G401 (cell line): ENCODE measurements around the gene GLOD4. TPM values are rescaled to one million over a fixed set of nuclear protein-coding genes. Genes with fewer than 3 reads are reported as not detected.
A peak's percentile ranks its signal among the peaks of the same experiment; 100 is the strongest.
"Not testable (repeated sequence)": the region's sequence is repeated elsewhere in the genome, so short reads cannot be mapped to it uniquely, and the experiment has no call there.

Experiments used
- DNase-seq: peaks from one replicate; pipeline ENCODE4 v3.0.0-alpha.2; 2015; ENCODE audit warnings: low spot score
- in situ Hi-C: cut with HindIII; loops from 2 replicates; pipeline ENCODE4 v1.10.0; 2016; ENCODE audit warnings: low sequenced_read_pairs, mixed read lengths
- total RNA-seq: library from RNA; depleted of rRNA; stranded (reverse); fragments of >200 nt; shearing (Covaris generic); gene quantifications from 2 replicates; pipeline ENCODE4 v1.2.3, GENCODE V29; 2014

GLOD4 gene
- total RNA-seq, 1 experiment from 2014 or later: 182 TPM

DNA sequence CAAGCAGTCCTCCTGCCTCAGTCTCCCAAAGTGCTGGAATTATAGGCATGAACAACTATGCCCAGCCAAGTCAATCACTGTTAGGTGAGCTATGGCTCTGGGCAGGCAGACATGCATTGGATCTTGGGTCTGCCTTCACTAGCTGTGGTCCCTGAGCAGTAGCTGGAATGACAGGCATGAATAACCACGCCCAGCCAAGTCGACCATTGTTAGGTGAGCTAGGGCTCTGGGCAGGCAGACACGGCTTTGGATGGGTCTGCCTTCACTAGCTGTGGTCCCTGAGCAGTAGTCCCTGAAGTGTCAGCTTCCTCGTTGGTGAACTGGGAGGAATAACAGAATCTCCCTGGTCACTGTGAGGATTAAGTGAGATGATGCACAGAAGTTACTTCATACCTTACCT, 6.5 kb upstream of the GLOD4 start:
- in situ Hi-C loops: no loop called here

DNA sequence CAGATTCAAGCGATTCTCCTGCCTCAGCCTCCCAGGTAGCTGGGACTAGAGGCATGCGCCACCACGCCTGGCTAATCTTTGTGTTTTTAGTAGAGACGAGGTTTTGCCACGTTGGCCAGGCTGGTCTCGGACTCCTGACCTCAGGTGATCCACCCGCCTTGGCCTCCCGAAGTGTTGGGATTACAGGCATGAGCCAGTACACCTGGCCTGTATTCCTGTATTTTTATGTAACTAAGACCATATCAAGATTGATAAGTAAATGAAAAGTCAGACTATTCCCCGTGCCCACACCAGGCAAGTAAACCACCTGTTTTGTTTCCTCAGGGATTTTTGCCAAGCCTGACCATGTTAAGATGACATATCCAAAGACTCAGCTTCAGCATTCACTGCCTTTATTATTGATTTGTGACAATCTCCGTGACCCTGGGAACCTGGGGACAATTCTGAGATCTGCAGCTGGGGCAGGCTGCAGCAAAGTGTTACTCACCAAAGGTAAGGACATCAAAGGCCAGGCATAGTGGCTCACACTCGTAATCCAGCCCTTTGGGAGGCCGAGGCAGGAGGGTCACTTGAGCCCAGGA, 5.7 kb upstream of the GLOD4 start:
- no peak for DNase-seq
- in situ Hi-C loops: no loop called here

More for the DNA sequence above, 6.5 kb upstream of the GLOD4 start:
- DNase-seq: no peak

DNA sequence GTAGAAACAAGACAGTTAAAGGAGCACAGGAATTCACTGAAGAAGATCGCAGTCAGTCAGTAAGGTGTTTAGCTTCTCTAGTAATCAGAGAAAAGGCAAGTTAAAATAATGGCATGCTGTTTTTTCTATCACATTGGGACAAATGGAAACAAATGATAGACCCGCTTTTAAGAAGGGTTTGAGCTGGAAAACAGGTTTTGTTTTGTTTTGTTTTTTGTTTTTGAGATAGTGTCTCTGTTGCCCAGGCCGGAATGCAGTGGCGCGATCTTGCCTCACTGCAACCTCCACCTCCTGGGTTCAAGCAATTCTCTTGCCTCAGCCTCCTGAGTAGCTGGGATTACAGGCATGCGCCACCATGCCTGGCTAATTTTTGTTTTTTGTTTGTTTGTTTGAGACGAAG, 3.8 kb upstream of the GLOD4 start:
- in situ Hi-C loops, DNase-seq: not testable (repeated sequence)

DNA sequence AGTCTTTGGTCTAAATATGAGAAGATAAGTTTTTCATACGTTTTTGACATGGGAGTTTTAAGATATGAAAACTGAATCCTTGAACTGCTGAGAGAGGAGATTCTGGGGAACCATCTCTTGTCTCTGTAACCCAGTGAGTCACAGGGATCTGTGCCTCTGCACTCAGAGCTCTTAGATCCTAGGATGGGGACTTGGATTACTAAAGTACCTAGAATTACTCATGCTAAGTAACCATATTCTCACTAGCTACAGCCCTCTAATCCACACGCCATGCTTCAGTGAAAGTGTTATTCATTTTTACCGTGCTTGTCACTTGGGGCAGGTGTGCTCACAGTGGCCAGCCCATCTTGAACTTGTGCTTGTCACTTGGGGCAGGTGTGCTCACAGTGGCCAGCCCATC, 2.1 kb upstream of the GLOD4 start:
- no peak for DNase-seq
- in situ Hi-C loops: no loop called here

DNA sequence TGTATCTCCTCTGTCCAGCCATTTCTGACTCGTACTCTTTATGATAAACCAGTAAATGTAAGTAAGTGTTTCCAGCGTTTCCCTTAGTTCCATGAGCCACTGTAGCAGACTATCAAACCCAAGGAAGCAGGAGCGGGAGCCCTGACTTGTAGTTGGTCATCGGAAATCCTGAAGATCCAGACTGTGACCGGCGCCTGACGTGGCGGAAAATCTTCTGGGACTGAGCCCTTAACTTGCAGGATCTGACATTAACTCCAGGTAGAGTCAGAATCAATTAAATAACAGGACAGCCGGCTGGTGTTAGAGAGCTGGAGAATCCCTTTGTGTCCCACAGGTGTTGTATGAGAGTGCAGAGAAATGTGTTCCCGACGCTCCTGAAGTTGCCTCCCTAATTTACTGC, 4.0 kb downstream of the GLOD4 start:
- in situ Hi-C loops: no loop called here
- no peak for DNase-seq

DNA sequence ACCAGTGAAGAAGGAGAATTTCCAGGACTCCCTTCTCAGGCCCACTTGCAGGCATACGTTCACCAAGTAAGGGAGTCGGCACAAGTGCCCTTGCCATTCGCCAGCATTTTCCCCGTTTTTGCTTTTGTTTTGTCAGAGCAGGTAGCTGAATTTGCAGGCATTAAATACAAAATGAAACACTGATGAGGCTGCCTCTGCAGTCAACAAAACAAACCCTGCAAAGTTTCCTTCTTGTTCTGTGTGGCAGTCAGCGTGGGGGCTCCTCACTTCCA, 7.8 kb downstream of the GLOD4 start:
- no peak for DNase-seq
- in situ Hi-C loops: loop anchor here (25.0 kb wide), 1 partner anchor 213 kb away; the partner anchor contains the start of genes NXN and TIMM22

DNA sequence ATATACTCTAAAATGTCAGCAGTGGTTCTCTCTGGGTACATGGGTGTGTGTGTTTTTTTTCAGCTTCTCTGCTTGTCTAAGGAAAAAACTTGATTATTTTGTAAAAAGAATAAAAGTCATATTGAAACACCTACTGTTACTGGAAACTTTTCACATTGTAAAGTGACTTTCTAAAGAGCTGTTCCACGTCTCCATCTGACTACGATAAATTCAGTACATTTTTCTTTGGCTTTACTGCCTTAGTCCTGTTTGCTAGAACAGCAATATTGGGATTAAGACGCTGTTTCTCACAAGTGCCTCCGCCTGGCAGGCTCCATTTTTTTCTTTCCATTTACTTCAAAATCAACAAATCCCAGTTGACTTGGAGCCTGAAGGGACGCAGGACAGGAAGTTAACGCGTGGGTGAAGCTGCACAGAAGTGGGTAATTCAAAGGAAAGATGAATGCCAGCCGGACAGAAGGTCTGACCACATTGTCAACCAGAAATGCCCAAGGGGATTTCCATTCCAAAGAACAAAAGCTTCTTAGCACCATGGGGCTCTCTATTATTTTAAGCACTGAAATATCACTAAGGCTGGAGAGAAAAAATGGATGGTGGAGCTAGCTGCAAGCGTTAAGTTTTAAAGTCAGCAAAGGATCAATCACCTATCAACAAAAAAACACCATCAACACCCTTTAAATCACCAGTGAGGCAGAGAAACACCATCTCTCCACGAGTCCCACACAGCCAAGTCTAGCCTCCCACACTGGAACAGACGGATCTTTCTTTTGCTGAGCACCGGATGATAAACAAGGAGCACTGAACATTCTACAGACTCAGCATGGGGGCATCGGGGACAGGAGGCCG, 8.4 kb downstream of the GLOD4 start:
- in situ Hi-C loops: loop anchor here (25.0 kb wide), 1 partner anchor 214 kb away; the partner anchor contains the start of genes NXN and TIMM22

DNA sequence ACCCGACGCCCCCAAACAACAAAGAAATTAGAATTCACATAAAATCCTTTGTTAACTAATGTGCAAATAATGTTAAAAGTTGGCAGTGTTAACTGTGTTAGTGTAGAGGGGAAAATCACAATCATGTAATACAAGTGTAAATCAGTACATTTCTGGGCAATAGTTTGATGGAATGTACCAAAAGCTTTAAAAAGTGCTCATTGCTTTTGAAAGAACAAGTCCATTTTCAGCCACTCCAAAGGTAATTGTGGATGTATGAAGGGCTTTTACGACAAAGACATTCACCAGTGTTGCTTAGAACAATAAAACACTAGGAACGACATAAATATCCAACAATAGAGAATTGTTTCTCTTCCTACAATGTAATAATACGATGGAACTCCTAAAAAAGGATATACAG, 9.1 kb downstream of the GLOD4 start:
- no peak for DNase-seq
- in situ Hi-C loops: loop anchor here (25.0 kb wide), 1 partner anchor 214 kb away; the partner anchor contains the start of genes NXN and TIMM22

More for the DNA sequence above, 8.4 kb downstream of the GLOD4 start:
- DNase-seq: no peak

DNA sequence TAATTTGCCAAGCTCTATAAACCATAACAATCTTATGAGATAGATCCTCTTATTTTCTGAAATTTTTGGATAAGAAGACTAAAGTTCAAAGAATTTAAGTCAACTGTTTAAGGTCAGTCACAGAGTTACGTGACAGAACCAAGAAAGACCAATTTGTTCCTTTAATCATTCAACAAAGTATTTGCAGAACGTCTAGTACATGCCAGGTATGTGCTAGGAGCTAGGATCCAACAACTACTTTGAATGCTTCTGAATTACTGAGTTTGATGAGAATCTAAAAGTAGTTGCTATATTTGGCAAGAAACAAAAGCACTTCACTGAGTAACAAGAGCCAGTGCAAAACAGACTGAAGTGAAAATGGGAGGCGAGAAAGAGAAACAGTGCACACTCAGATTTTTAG, 15.0 kb downstream of the GLOD4 start:
- no peak for DNase-seq
- in situ Hi-C loops: loop anchor here (25.0 kb wide), 1 partner anchor 220 kb away; the partner anchor contains the start of genes NXN and TIMM22

DNA sequence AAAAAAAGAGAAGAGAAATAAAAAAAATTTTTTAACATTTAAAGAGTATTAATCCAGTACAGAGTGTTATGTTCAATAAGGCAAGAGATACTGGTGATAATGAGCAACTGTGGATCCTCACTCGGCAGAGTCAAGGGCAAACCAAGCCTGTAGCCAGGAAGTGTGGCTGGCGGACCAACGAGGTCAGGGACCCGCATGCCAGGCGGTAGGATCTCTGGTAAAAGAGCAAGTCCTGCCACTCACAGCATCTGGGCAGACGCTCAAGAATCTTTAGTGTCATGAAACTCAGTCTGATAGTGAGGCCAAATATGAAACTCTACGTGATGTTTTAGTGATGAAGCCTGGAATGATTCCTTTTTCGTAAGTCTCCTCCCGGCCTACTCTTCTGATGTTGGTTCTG, 21.7 kb downstream of the GLOD4 start:
- in situ Hi-C loops: loop anchor here (25.0 kb wide), 1 partner anchor 227 kb away; the partner anchor contains the start of genes NXN and TIMM22
- no peak for DNase-seq

DNA sequence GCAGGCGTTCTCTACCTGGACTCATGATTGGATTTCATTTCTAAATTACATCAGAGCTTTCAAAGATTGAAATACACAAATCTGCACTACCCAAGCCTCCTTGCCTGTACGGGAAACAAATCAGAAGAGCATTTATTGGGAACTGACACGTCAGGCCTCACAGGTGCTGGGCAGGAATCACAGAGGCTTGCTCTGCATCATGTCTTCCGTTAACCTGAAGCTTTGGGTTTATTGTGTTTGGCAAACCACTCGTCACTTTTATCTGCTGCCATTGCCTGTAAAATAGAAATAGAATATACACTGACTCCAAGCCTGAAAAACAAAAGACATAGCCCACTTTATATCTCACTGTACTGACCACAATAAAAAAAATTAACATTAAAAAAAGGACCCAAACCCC, 22.1 kb downstream of the GLOD4 start:
- in situ Hi-C loops: loop anchor here (25.0 kb wide), 1 partner anchor 227 kb away; the partner anchor contains the start of genes NXN and TIMM22
- DNase-seq: no peak

DNA sequence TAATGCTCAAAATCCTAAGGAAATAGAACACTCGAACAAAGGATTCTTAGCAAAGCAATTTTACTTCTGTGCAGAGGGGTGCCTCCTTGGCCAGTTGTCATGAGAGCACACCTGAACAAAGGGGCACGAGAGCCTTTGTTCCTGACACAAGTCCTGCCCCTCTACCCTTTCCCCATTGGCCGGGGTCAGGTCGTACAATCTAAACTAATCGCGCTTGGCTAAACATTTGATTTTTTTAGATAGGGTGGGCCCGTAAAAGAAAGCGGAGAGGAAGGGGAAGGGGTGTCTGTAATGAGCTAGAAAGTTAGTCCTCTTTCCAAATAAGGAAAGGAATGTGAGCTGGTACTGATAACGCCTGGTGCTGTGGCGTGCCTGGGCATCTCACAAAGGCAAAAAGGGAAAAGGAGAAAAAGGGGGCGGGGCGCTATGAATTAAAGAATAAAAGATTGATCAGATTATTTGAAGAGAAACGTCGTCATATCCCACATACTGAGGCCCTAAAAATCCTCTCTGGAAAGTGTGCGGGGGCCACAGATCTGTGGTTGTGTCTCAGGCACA, 26.0 kb downstream of the GLOD4 start:
- in situ Hi-C loops: loop anchor here (25.0 kb wide), 1 partner anchor 231 kb away; the partner anchor contains the start of genes NXN and TIMM22
- not testable (repeated sequence) for DNase-seq

DNA sequence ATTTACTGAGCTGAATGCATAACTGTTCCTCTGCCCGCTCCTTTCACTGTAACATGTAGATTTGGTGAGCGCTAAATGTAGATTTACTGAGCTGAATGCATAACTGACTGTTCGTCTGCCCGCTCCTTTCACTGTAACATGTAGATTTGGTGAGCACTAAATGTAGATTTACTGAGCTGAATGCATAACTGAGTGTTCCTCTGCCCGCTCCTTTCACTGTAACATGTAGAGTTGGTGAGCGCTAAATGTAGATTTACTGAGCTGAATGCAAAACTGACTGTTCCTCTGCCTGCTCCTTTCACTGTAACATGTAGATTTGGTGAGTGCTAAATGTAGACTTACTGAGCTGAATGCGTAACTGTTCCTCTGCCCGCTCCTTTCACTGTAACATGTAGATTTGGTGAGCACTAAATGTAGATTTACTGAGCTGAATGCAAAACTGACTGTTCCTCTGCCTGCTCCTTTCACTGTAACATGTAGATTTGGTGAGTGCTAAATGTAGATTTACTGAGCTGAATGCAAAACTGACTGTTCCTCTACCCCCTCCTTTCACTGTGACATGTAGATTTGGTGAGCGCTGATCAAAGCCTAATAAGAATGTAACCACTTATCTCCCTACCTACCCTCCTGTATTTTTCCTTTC, 26.6 kb downstream of the GLOD4 start:
- not testable (repeated sequence) for DNase-seq
- in situ Hi-C loops: loop anchor here (25.0 kb wide), 1 partner anchor 232 kb away; the partner anchor contains the start of genes NXN and TIMM22

DNA sequence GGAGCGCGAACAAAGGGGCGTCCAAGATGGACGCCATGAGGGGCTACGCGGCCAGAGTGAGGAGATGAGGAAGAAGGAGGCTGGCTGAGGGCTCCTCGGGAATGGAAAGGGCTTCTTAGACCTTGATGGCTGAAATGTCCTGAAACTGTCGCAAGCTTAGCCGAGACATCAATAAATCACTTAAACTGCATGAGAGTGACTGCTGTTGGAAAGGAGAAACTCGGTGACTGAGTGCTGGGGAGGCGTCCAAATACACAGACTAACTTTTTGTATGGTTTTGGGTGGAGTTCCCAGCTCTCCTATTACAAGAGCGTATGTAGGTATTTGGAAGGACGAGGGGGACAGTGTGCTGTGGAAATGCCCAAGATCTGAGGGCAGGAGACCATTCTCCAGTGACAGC, 28.7 kb downstream of the GLOD4 start:
- in situ Hi-C loops: loop anchor here (25.0 kb wide), 1 partner anchor 234 kb away; the partner anchor contains the start of genes NXN and TIMM22

DNA sequence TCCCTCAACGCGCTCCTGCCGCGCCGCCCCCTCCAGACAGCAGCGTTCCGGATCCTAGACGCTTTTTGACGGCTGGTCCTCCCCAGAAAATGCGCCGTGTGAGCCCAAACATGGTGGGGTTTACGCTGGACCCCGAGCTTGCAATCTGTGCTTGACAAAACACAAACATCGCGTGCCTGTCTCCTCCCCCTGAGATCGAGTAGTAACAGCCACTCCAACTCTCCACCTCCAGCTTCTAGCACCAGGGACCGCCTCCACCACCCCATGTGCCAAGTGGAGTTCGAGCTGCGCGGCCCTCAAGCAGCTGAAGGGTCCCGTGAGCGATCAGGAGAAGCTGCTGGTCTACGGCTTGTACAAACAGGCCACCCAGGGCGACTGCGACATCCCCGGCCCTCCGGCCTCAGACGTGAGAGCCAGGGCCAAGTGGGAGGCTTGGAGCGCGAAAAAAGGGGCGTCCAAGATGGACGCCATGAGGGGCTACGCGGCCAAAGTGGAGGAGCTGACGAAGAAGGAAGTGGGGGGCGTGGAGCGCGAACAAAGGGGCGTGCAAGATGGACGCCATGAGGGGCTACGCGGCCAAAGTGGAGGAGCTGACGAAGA, 29.4 kb downstream of the GLOD4 start:
- in situ Hi-C loops: loop anchor here (25.0 kb wide), 1 partner anchor 235 kb away; the partner anchor contains the start of genes NXN and TIMM22
- DNase-seq: peak; percentile 62

More for the DNA sequence above, 28.7 kb downstream of the GLOD4 start:
- no peak for DNase-seq

DNA sequence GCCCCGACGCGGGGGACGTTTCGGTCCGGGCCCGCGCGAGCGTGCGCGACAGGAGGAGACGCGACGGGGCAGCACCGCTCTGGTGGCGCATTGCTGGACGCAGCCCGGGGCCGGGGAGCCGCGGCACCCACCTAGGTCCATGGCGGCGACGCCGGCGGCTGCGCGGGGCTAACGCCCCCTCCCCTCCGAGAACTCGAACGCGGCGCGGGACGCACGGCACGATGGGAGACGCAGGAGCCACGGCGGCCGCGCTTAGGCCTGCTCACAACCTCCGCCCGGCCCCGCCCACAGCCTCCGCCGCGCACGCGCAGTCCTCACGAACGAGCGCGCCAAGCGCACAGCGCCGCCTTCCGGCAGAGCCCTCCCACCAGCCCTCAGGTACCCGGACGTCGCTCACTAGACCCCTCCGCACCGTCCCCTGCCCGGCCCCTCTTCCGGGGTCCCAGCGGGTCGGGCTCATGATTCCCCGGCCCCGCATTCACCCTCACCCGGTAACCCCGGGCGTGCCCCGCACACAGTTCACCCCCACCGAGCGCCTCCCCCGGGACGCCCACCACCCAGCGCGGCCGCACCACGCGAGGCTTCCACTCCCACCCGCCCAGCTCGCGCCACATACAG, 30.0 kb downstream of the GLOD4 start, which contains the start of gene GEMIN4:
GEMIN4 (minus strand) TSS at position 263 of the 618 bp plus-strand sequence; CDS start at position 141, 122 bp downstream.
- peak; percentile 83 for DNase-seq
- in situ Hi-C loops: loop anchor here (25.0 kb wide), 1 partner anchor 235 kb away; the partner anchor contains the start of genes NXN and TIMM22

DNA sequence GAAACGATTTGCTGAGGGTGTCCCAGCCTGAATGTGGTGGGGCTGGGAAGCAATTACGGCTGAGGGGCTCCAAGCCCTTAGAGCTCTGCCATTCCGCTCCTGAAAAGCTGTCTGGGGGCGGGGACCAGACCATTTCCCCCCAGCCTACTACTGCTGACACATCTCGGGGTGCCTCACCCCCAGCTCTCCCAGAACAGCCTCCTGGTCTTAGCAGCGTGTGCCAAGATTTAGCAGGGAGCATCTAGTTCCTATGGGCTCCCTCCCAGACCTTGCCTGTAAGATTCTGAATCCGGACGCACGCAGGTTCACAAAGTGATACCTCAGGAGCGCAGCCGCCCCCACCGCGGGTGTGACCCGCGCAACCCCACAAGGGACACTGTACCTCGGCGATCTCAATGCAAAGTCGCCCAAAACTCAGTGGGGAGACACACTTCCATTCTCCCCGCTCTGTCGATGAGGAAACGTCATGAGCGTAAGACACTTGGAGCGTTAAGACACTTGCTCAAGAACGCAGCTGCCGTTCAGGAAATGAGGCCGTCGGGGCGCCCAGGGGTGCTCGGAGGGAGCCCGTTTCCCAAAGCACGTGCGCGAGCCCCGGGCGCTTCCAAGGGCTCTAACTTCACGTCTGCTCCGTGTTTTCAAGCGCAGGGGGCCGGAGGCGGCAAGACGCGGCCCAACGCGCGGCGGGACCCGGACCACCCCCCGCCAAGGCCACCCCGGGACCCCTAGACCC, 30.6 kb downstream of the GLOD4 start:
- no peak for DNase-seq
- in situ Hi-C loops: loop anchor here (25.0 kb wide), 1 partner anchor 236 kb away; the partner anchor contains the start of genes NXN and TIMM22
